Bronchial epithelial cell (primary cell): ENCODE measurements around the gene BSX. TPM values are rescaled to one million over a fixed set of nuclear protein-coding genes. Genes with fewer than 3 reads are reported as not detected.

Experiments used
- DNase-seq: peaks from one replicate; pipeline ENCODE4 v3.0.0-alpha.2; 2010; ENCODE audit warnings: low read depth
- FAIRE-seq: peaks from 2 replicates; lab custom pipeline; 2011; peaks lifted over from hg19 to GRCh38; lab: Jason Lieb, UNC
- H3K27me3 ChIP-seq: 2 replicates; pipeline ENCODE4 v1.5.1; 2011; ENCODE audit warnings: low read length; ENCODE audit not compliant: control insufficient read depth, insufficient read depth
- H3K36me3 ChIP-seq: 2 replicates; pipeline ENCODE4 v1.5.1; 2011; ENCODE audit warnings: low read length; ENCODE audit not compliant: control insufficient read depth, insufficient read depth
- H3K4me3 ChIP-seq: 2 replicates; pipeline ENCODE4 v1.5.1; 2011; ENCODE audit warnings: mild to moderate bottlenecking, low read depth, low read length, control low read depth
- CTCF ChIP-seq: IDR thresholded peaks from 2 replicates; pipeline ENCODE4 v1.5.1; 2011; ENCODE audit warnings: mild to moderate bottlenecking, moderate library complexity, low read length, control low read depth, inconsistent platforms; ENCODE audit not compliant: insufficient read depth, severe bottlenecking
- total RNA-seq: library from RNA; depleted of rRNA; stranded (reverse); fragments of >200 nt; gene quantifications from 2 replicates; pipeline ENCODE4 v1.2.1, GENCODE V29; 2014

The BSX gene
- total RNA-seq, 1 donor from 2014 or later = not detected

- TF ChIP-seq CTCF = no peak
- FAIRE-seq (no peak), DNase-seq (no peak)
- H3K36me3 ChIP-seq = no peaks in the 10 kb centered on the region
- no peak overlapping the region for H3K4me3 ChIP-seq
- H3K27me3 ChIP-seq = peaks cover 2% of the 10 kb centered on the region
Observed at GRCh38 chr11:123006860-123007542, 25.4 kb upstream of the BSX start.

- Histone ChIP-seq H3K27me3 (no peaks in the 10 kb centered on the region), H3K4me3 (no peak overlapping the region), H3K36me3 (no peaks in the 10 kb centered on the region)
- DNase-seq (no peak), FAIRE-seq (no peak)
- TF ChIP-seq CTCF = no peak
Observed at GRCh38 chr11:123000721-123001120, 19.1 kb upstream of the BSX start.

GRCh38 chr11:122998727-122999366, 17.2 kb upstream of the BSX start:
- Histone ChIP-seq H3K27me3 (no peaks in the 10 kb centered on the region), H3K4me3 (no peak overlapping the region), H3K36me3 (no peaks in the 10 kb centered on the region)
- DNase-seq (no peak), FAIRE-seq (no peak)
- TF ChIP-seq CTCF = no peak

GRCh38 chr11:122995526-122995925, 13.9 kb upstream of the BSX start:
- no peak overlapping the region for H3K4me3 ChIP-seq
- no peak for DNase-seq
- no peaks in the 10 kb centered on the region for H3K36me3 ChIP-seq
- no peak for TF ChIP-seq CTCF
- H3K27me3 ChIP-seq = no peaks in the 10 kb centered on the region
- FAIRE-seq = no peak

GRCh38 chr11:122984186-122985011, 2.8 kb upstream of the BSX start:
- Histone ChIP-seq H3K27me3 (peaks cover 49% of the 10 kb centered on the region), H3K36me3 (no peaks in the 10 kb centered on the region), H3K4me3 (peak overlapping the region; percentile 30)
- TF ChIP-seq CTCF = no peak
- FAIRE-seq (no peak), DNase-seq (no peak)
